ENCODE measurements around the gene HPGDS.
A peak's percentile ranks its signal among the peaks of the same experiment; 100 is the strongest.
"Not testable (repeated sequence)": the region's sequence is repeated elsewhere in the genome, so short reads cannot be mapped to it uniquely, and the experiment has no call there.

HPGDS gene

DNA sequence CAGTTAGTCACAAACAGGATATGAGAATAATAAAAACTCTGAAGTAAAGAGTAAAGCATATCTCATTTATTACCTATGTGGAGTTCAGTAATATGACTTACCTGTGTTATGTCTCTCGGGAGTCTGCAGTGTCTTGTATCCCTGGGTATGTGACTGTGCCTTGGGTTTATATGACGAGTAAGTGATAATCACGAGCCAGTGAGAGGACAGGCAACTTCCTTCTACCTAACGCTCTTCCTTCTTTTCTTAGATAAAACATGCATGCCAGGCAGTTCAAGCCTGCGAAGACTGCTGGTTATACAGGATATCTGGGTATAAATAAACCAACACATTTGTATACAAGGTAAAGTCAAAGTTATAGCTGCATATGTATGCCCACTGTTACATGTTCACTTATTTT is at the start of gene HPGDS:
HPGDS (minus strand) TSS at position 143 of the 400 bp plus-strand sequence. CDS start 8,207 bp downstream, outside the sequence.
- no peak for DNase-seq (ENCODE audit: low read depth in 1 of 2, low spot score in 1 of 2)

DNA sequence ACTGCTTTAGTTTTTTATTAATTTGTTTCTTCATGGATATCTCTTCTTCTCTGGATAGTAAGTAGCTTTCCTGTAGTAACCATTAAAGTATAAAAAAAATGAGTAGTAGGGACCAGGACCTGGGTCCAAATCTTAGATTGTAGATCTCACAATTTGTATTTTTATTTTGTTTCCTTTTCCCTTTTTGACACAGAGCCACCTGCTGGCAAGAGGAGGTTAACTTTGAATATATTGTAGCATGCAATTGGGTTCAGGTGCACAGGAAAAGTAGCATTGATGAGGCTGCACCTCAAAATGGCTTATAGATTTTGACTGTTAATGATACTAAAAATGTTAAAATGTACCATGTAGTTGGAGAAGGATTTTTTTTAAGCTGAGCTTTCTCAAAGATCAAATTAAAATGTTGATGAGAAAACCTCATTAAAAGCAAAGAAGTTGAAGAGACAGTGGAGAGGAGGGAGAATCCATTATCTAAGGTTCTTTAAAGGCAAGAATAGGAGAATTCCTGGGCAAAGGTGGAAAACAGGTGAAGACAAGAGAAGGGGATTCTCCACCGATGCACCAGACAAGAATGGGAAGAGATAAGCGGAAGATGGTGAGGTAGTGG is 48.3 kb upstream of the HPGDS start:
- peak in 1 of 2 donors; percentile 3 for DNase-seq (ENCODE audit: low read depth in 1 of 2, low spot score in 1 of 2)

DNA sequence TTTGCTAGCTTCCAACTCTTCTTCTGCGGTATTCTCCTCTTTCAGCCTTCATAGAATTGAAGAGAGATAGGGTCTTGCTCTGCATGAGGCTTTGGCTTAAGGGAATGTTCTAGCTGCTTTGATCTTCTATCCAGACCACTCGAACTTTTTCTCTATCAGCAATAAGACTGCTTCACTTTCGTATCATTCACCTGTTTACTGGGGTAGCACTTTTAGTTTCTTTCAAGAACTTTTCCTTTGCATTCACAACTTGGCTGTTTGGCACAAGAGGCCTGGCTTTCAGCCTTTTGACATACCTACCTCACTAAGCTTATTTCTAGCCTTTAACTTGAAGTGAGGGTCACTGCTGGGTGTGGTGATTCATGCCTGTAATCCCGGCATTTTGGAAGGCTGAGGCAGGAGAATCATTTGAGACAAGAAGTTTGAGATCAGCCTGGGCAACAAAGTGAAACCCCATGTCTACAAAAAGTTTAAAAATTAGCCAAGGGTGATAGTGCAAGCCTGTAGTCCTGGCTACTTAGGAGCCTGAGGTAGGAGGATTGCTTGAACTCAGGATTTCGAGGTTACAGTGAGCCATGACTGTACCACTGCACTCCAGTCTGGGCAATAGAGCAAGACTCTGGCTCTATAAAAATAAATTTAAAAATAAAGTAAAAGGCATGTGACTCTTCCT is 47.1 kb upstream of the HPGDS start:
- no peak for DNase-seq (ENCODE audit: low read depth in 1 of 2, low spot score in 1 of 2)

- DNase-seq (ENCODE audit: low read depth in 1 of 2, low spot score in 1 of 2): not testable (repeated sequence)
Measured at GRCh38 chr4:94387965-94388364, 45.3 kb upstream of the HPGDS start.

GRCh38 chr4:94385452-94385851 is 42.8 kb upstream of the HPGDS start:
- DNase-seq (ENCODE audit: low read depth in 1 of 2, low spot score in 1 of 2): not testable (repeated sequence)

DNA sequence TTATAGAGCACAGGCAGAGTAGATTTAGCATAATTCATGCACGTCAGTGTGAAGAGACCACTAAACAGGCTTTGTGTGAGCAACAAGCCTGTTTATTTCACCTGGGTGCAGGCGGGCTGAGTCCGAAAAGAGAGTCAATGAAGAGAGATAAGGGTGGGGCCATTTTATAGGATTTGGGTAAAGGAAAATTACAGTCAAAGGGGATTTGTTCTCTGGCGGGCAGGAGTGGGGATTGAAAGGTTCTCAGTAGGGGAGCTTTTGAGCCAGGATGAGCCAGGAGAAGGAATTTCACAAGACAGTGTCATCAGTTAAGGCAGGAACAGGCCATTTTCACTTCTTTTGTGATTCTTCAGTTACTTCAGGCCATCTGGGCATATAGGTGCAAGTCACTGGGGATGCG is 40.3 kb upstream of the HPGDS start:
- DNase-seq (ENCODE audit: low read depth in 1 of 2, low spot score in 1 of 2): not testable (repeated sequence)

GRCh38 chr4:94378047-94378446 is 35.4 kb upstream of the HPGDS start:
- no peak for DNase-seq (ENCODE audit: low read depth in 1 of 2, low spot score in 1 of 2)

DNA sequence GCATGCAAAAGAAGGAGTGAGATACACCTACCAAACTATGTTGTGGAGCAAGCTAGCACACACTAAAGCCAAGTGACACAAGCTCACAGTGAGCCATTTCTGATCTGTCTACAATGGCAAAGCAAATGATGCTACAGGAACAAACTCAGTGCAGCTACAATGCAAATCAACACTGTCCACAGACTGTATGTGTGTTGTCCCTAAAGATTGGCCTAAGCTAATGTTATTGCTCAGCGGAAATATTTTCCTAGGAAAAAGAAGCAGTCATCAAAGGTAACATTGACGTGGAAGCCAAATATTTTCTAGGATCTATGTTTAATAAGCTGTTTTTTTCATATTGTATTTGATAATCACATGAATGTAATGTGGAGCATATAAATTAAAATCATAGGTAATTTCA is 34.7 kb upstream of the HPGDS start:
- DNase-seq (ENCODE audit: low read depth in 1 of 2, low spot score in 1 of 2): no peak

DNA sequence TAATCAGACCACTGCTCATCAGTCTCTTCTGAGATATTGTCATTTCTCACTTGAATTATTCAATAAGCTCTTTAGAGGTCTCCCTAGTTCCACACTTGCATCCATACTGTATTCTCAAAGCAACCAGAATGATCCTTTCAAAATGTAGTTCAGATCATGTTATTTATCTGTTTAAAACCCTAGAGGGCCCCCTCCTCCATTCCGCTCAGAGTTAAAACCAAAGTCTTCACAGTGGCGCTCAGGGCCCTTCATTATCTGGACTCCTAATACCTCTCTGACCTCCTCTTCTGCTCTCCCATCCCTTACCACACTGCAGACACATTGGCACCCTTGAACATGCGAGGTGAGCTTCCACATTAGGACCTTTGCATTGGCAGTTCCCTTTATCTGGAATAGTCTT is 32.7 kb upstream of the HPGDS start:
- no peak for DNase-seq (ENCODE audit: low read depth in 1 of 2, low spot score in 1 of 2)

DNA sequence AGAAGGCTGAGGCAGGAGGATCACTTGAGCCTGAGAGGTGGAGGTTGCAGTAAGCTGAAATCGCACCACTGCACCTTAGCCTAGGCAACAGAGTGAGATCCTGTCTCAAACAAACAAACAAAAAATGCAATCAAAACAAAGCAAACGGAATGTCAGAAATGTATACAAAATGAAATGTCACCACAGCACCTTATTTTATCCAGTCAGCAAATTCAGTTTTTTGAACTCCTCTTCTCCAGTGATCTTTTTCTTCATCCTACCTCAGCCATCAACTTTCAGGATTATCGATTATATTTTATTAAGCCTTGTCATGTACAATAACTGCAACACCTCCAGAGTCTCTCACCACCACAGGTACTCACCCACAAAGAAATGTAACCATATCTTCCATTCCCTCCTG is 31.1 kb upstream of the HPGDS start:
- no peak for DNase-seq (ENCODE audit: low read depth in 1 of 2, low spot score in 1 of 2)

GRCh38 chr4:94372991-94373390 is 30.4 kb upstream of the HPGDS start:
- DNase-seq (ENCODE audit: low read depth in 1 of 2, low spot score in 1 of 2): no peak

- no peak for DNase-seq (ENCODE audit: low read depth in 1 of 2, low spot score in 1 of 2)
Measured at GRCh38 chr4:94372228-94372978, 29.8 kb upstream of the HPGDS start.

DNA sequence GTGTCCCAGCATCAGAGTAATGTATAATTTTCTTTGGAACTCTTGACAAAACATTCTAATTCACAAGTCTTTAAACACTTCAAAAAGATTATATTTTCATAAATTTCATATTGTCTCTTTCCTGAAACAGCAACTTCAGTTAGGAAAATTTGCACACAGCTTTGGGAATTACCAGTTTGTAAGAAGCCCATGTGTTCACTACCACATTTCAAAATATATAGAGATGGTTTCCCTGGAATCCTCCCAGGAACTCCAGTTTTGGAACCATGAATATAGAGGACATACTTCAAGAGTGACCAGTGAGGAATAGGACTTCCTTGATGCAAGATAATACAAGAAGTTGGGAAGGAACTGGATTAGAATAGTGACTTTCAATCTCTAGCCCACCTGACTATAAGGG is 28.7 kb upstream of the HPGDS start:
- DNase-seq (ENCODE audit: low read depth in 1 of 2, low spot score in 1 of 2): no peak

GRCh38 chr4:94370533-94371254 is 28.1 kb upstream of the HPGDS start:
- DNase-seq (ENCODE audit: low read depth in 1 of 2, low spot score in 1 of 2): no peak

GRCh38 chr4:94369046-94369445 is 26.4 kb upstream of the HPGDS start:
- DNase-seq (ENCODE audit: low read depth in 1 of 2, low spot score in 1 of 2): no peak

- DNase-seq (ENCODE audit: low read depth in 1 of 2, low spot score in 1 of 2): no peak
Measured at GRCh38 chr4:94368459-94368858, 25.8 kb upstream of the HPGDS start.

DNA sequence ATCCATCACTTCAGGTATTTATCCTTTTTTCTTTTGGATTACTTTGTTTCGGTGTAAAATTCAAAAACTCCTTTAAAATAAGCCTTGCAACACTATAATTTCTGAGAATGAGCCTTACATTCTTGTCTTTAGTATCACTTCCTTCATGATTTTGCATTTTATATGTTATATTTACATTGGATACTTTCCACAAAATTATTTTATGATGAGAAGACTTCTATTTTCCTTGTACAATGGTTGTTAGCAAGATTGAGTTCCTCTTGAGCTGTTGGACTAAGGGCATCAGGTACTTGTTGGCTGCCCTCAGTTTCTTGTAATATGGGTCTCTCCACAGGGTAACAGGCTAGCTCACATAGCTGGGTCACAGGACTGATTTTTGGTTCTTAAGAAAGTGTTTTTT is 22.7 kb upstream of the HPGDS start:
- no peak for DNase-seq (ENCODE audit: low read depth in 1 of 2, low spot score in 1 of 2)

GRCh38 chr4:94364527-94364926 is 21.9 kb upstream of the HPGDS start:
- no peak for DNase-seq (ENCODE audit: low read depth in 1 of 2, low spot score in 1 of 2)

- DNase-seq (ENCODE audit: low read depth in 1 of 2, low spot score in 1 of 2): no peak
Measured at GRCh38 chr4:94363136-94363655, 20.6 kb upstream of the HPGDS start.

- DNase-seq (ENCODE audit: low read depth in 1 of 2, low spot score in 1 of 2): no peak
Measured at GRCh38 chr4:94359838-94360237, 17.2 kb upstream of the HPGDS start.

DNA sequence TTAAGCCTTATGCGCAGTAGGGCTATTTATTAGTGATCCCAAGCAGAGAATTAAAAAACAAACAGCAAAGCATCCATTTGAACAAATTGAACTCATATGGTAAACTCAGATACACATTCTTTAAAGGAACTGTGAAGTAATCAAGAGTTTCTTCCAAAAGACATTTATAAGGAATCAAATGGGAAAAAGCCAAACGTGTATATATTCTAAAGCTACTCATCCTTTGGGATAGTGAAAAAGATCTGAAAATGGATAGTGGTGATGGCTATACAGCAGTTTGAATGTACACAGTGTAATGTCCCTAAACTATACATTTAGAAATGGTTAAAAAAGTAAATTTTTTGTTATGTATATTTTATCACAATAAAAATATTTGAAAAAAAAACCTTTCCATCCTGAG is 16.6 kb upstream of the HPGDS start:
- no peak for DNase-seq (ENCODE audit: low read depth in 1 of 2, low spot score in 1 of 2)

All from activated CD4-positive, alpha-beta T cell treated with anti-CD3 and anti-CD28 coated beads, Interleukin-2, amount 50 U/mL, for 24 hours (primary cell).